ENCODE results near the gene DOK5.
"Not testable (repeated sequence)": the region's sequence is repeated elsewhere in the genome, so short reads cannot be mapped to it uniquely, and the experiment has no call there.

The DOK5 gene

GRCh38 chr20:54475334-54476168 lies at the start of gene DOK5:
Gene DOK5 (plus strand): TSS chr20:54475593. CDS start chr20:54475947, 354 bp downstream.
- no peak for DNase-seq (ENCODE audit: low read depth)

GRCh38 chr20:54429364-54429763 lies 46.0 kb upstream of the DOK5 start:
- no peak for DNase-seq (ENCODE audit: low read depth)

- DNase-seq (ENCODE audit: low read depth), result no peak
These were observed 44.0 kb upstream of the DOK5 start for GRCh38 chr20:54431156-54431944.

GRCh38 chr20:54432966-54433365 lies 42.4 kb upstream of the DOK5 start:
- DNase-seq (ENCODE audit: low read depth), result no peak

GRCh38 chr20:54433636-54434035 lies 41.8 kb upstream of the DOK5 start:
- no peak for DNase-seq (ENCODE audit: low read depth)

GRCh38 chr20:54434196-54434595 lies 41.2 kb upstream of the DOK5 start:
- no peak for DNase-seq (ENCODE audit: low read depth)

GRCh38 chr20:54435015-54435414 lies 40.4 kb upstream of the DOK5 start:
- DNase-seq (ENCODE audit: low read depth), result no peak

GRCh38 chr20:54436410-54436809 lies 39.0 kb upstream of the DOK5 start:
- not testable (repeated sequence) for DNase-seq (ENCODE audit: low read depth)

- DNase-seq (ENCODE audit: low read depth), result no peak
These were observed 37.2 kb upstream of the DOK5 start for GRCh38 chr20:54438166-54438565.

- DNase-seq (ENCODE audit: low read depth), result no peak
These were observed 25.2 kb upstream of the DOK5 start for GRCh38 chr20:54450207-54450606.

- no peak for DNase-seq (ENCODE audit: low read depth)
These were observed 24.2 kb upstream of the DOK5 start for GRCh38 chr20:54451171-54451570.

- no peak for DNase-seq (ENCODE audit: low read depth)
These were observed 23.1 kb upstream of the DOK5 start for GRCh38 chr20:54452277-54452676.

- DNase-seq (ENCODE audit: low read depth), result no peak
These were observed 20.4 kb upstream of the DOK5 start for GRCh38 chr20:54454982-54455381.

- DNase-seq (ENCODE audit: low read depth), result no peak
These were observed 19.0 kb upstream of the DOK5 start for GRCh38 chr20:54456423-54456822.

GRCh38 chr20:54456961-54457360 lies 18.4 kb upstream of the DOK5 start:
- no peak for DNase-seq (ENCODE audit: low read depth)

GRCh38 chr20:54458219-54458618 lies 17.2 kb upstream of the DOK5 start:
- no peak for DNase-seq (ENCODE audit: low read depth)

- DNase-seq (ENCODE audit: low read depth), result no peak
These were observed 16.1 kb upstream of the DOK5 start for GRCh38 chr20:54459279-54459678.

GRCh38 chr20:54464003-54464402 lies 11.4 kb upstream of the DOK5 start:
- no peak for DNase-seq (ENCODE audit: low read depth)

- DNase-seq (ENCODE audit: low read depth), result no peak
These were observed 9.3 kb upstream of the DOK5 start for GRCh38 chr20:54466127-54466526.

GRCh38 chr20:54467622-54468021 lies 7.8 kb upstream of the DOK5 start:
- no peak for DNase-seq (ENCODE audit: low read depth)

- no peak for DNase-seq (ENCODE audit: low read depth)
These were observed 7.3 kb upstream of the DOK5 start for GRCh38 chr20:54468082-54468481.

GRCh38 chr20:54469293-54469692 lies 6.1 kb upstream of the DOK5 start:
- DNase-seq (ENCODE audit: low read depth), result no peak

- DNase-seq (ENCODE audit: low read depth), result no peak
These were observed 5.4 kb upstream of the DOK5 start for GRCh38 chr20:54469952-54470351.
